NCI-H524 treated with DMSO at 0.1 percent for 48 hours (cell line): ENCODE results near the gene REXO5.
"Not testable (repeated sequence)": the region's sequence is repeated elsewhere in the genome, so short reads cannot be mapped to it uniquely, and the experiment has no call there.

Experiments
- DNase-seq: peaks from one replicate; lab custom pipeline; 2025; lab: John Stamatoyannopoulos, UW

The REXO5 gene

GRCh38 chr16:20849589-20850390 lies 43.5 kb downstream of the REXO5 start:
- DNase-seq: peak; percentile 23

GRCh38 chr16:20850981-20851380 lies 44.7 kb downstream of the REXO5 start:
- no peak for DNase-seq

DNA sequence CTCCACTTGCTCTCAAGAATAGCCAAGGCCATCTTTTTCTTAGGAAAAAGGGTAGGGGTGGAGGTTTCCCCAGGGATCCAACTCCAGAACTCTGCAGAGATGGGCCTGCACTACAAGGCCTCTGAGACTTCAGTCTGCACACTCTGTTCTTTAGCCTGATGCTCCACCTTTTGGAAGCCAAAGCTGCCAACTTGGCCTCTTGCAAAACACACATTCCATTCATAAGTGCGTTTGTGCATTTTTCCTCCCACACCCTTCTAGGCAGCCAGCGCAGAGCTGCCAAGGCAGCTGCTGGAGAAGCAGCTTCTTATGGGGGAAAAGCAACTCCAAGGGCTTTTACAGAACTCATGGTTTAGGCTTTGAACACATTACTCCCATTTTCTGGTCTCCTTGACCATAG lies 45.3 kb downstream of the REXO5 start:
- DNase-seq: no peak

DNA sequence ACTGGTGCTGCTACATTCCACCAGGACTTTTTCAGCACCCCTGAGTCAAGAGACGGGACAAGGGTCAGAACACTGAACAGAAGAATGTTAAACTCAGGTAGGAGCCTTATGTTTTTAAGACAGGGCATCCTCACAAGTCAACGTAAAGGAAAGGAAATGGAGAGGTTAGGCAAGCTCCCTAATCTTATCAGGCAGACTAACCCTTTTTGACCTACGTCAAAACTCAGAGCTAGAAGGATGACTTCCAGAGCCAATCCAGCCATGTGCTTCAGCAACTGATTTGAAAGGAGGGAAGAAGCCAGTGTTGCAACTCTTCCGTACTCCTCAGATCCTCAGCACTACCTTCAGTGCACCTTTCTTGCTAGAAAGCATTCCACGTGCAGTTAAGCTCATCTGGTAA lies 46.8 kb downstream of the REXO5 start:
- no peak for DNase-seq

DNA sequence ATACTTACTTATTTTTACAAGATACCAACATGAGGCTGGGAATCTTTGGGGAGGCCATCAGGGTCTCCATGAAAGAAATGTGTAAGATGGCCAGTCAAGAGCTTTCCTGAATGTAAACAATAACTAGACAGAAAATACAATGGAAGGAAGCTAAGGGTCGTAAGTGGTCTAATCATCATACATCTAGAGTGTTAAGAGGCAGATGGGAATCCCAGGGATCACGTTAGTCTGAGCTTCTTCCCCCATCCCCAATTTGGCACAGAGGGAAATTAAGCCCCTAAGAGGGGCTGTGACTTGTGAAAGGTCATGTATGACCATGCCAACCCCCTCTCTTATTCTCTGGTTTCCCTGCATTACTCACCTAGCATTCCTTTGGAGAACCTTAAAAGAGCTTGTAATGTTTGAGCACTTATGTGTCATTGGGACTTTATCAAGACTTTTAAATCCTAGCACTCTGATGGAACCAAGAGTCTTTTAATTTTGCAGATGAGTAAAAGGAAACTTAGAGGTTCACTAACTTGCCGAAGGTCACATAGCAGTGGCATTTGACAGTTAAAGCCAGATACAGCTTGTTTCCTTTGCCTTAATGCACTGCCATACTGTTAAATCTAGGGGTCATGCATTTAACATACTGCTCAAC lies 47.8 kb downstream of the REXO5 start:
- no peak for DNase-seq

GRCh38 chr16:20854963-20855362 lies 48.6 kb downstream of the REXO5 start:
- no peak for DNase-seq

GRCh38 chr16:20857281-20857680 lies 51.0 kb downstream of the REXO5 start:
- DNase-seq: no peak

DNA sequence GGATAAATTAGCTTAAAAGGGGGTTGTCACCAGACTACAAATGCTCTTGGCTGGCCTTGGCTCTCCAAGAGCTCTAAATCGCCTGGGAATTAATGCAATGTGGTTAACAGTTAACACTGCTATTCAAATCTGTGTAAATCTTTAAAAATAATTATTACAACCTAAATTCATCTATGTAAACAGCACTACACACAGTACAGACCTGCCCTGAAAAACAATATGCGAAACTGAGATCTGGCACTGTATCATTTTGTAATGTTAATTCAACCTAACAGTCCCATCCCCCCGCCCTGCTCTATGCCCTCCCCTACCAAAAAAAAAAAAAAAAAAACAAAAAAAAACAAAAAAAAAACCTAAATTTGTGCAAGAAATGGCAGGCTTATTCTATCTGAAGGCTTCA lies 52.9 kb downstream of the REXO5 start:
- DNase-seq: no peak

DNA sequence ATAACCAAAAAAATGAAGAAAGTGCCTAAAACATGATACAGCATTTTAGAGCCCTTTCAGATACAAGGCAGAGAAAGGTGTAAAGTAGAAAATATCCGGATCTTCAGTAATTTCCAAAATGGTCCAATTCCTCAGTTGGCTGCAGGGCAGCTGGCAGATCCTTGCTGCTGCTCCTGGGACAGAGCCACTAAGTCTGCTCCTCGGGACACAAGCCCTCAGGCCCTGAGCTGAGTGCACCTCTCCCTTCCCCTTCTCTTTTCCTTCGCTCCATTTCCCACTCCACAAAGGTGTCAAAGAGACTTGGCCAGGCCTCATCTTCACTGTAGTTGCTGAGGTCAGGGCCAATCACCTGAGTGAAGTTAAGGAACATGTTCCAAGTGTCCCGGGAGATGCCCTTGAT lies 53.4 kb downstream of the REXO5 start:
- no peak for DNase-seq

- no peak for DNase-seq
Measured at GRCh38 chr16:20860361-20860760, 54.0 kb downstream of the REXO5 start.

- DNase-seq: not testable (repeated sequence)
Measured at GRCh38 chr16:20860995-20861394, 54.7 kb downstream of the REXO5 start.

GRCh38 chr16:20862162-20862960 lies 56.0 kb downstream of the REXO5 start:
- no peak for DNase-seq

- not testable (repeated sequence) for DNase-seq
Measured at GRCh38 chr16:20864376-20864775, 58.0 kb downstream of the REXO5 start.

DNA sequence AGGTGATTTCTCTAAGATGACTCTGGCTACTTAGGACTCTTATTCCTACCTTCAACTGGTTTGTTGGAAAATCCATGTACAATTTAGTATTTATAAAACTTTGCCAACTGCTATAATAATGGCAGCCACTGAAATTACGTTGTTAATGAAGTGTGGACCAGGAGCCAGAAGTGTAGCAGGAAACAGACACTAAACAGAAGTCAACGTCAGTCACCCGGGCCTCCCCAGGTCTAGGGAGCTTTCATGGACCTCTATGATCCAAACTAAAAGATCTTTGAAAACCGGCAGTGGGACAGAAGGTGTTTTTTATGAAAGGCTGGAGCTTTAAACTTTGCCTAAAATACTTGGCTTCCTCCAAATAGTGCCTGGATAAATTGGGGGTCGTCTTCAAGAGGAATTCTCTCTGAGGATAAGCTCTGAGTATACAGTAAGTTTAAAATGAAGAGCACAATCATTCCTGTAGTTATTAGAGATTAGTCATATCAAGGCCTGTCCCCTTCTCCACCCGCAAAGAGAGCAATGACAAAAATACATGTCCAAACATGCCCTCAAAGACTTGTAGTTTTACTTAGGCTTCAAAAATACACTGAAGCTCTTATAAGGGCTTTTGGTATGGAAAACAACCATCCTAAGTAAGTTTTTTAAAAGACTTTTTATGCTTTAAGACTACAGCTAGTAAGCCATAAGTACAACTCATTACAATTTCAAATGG lies 59.2 kb downstream of the REXO5 start:
- DNase-seq: no peak

DNA sequence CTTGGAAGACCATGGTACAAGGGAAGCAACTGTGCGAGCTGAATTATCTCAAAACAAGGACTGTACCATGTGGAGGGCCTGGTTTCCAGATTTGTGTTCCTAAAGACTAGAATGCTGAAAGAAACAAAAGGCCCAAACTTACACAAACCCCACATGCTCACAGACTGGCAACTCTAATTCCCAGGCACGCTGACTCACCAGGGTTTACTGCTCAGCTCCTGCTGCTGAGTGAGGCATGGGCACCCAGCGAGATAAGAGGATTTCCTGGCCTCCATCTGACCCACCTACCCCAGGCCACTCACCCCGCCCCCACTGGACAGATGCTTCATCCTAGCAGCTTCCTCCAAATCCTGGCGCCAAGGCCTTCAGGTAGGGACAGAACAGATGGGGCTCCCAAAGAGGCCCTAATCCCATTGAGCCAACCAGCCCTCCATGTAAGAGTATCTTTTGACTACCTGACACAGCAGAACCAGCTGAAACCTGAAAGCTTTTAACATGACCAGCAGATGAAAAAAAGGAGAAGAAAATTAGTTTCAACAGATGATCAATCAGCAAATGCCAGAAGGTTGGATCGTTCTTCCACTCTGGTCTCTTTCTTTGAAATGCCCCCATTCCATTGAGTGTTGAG lies 59.9 kb downstream of the REXO5 start:
- DNase-seq: peak; percentile 99

DNA sequence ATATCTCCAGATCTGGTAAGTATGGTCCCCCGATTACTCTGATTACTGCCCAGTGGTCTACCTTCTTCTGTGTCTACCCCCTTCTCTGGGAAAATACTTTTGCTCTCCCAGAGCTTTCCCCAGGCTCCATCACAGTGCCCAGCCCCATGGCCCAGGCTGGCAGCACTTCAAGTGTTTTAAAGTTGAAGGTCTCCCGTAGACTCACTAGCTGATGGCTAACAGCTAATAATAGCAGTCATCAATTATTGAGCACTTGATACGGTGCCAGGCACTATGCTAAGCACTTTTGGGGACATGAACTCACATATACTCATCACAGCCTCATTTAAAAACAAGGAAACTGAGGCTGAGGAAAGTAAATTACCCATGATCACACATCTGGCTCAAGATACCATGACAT lies 60.5 kb downstream of the REXO5 start:
- no peak for DNase-seq

GRCh38 chr16:20867585-20867984 lies 61.3 kb downstream of the REXO5 start:
- no peak for DNase-seq

DNA sequence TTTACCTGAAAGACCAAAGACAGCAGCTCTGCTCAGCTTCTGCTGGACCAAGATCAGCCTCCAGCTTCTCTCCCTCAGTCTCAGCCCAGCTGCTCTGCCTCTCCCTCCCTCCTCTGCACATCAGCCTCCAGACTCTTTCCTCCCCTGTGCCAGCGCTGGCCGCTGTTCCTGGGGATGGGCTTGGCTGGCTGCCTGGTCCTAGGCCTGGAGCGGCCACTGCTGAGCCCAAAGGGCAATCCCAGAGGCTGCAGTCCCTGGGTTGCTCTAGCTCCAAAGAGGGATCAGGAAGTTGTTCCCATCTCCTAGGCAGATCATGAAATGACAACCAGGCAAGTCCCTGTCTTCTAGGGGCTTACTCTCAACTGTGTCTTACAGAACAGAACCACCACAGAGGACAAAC lies 62.6 kb downstream of the REXO5 start:
- no peak for DNase-seq

DNA sequence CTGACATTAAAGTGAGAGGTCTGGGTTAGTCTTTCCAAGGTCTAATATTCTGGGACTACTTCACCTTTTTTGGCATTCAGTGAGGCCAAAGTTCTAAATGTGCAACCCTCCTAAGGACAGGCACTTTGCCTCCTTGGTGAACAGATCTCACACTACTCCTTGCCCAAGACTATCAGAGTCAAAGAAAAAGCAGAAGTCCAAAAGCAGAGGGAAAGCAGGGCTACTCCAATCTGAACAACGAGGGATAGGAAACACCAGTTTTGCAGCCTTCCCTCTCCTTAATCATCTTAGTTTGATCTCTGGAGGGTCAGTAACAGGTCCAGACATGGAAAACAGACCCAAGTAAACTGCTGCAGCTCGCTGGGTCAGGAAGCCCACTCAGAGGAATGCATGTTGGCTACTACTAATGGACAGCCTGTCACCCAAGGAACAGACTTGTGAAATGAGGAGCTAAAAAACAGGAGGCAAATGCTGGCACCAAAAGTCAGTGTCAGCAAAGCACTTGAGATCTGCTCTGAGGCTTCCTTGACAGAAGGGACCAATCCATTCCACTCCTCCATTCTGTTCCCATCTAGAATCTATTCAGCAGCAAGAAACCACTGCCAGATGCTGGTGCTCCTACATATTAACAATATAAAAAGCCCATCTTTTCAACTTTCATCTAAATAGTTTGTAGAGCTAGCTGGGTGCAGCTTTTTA lies 63.9 kb downstream of the REXO5 start:
- DNase-seq: peak; percentile 53

GRCh38 chr16:20871258-20871657 lies 64.9 kb downstream of the REXO5 start:
- no peak for DNase-seq
